Measurements from ENCODE around the gene TSPO.

Gene TSPO

GRCh38 chr22:43179911-43180195, 28.5 kb downstream of the TSPO start:
- no peak for DNase-seq

DNA sequence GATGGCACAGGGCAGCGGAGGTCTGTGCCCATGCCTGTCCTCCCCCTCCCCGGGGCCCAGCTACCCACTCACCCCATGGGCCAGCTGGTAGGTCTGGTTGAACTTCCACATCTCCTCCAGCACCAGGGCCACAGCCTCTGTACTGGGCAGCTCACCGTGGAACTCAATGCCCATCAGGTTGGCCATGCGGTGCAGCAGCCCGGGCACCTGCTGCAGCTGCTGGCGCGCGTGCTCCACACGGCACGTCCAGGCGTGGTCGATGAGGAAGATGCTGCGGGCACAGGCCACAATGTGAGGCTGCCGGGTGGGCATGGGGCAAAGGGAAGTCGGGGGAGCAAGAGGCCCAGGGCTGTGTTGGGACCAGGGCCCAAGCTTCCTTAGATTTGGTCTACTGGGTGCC, 29.3 kb downstream of the TSPO start:
- DNase-seq = no peak

GRCh38 chr22:43181321-43182076, 30.1 kb downstream of the TSPO start:
- no peak for DNase-seq

DNA sequence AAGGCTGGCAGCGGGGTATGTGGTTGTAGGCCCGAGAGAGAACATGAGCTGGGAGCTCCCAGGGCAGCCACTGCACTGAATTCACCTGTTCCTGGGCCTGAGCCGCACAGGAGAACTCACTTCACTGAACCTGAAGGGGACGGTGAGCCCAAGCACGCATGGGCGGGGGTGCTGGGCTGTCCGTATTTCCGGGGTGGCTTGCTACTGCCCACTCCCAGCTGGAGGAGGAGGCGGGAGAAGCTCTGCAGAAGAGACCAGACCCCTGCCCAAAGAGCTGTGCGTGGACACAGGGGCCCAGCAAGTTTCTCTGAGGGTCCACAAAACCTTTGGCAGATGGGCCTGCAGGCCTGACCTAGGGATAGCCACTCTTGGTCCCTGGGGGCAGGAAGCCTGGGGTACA, 30.8 kb downstream of the TSPO start:
- no peak for DNase-seq

DNA sequence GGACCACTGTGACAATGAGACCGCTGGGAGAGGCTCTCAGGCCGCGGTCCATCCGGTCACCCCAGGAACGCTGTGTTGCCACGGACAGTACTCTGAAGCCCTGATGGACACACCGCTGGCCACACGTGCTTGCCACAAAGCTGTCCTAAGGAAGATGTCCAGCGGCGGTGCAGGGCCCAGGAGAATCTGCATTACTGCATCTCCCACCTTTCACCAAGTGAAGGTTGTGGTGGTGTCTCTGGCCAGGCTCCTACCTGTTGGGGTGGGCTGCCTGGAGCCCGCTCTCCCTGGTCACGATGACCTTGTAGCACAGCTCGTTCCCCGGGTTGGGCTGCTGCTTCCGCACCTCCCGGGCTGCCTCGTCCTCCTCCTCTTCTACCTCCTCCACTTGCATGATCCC, 31.4 kb downstream of the TSPO start:
- no peak for DNase-seq

DNA sequence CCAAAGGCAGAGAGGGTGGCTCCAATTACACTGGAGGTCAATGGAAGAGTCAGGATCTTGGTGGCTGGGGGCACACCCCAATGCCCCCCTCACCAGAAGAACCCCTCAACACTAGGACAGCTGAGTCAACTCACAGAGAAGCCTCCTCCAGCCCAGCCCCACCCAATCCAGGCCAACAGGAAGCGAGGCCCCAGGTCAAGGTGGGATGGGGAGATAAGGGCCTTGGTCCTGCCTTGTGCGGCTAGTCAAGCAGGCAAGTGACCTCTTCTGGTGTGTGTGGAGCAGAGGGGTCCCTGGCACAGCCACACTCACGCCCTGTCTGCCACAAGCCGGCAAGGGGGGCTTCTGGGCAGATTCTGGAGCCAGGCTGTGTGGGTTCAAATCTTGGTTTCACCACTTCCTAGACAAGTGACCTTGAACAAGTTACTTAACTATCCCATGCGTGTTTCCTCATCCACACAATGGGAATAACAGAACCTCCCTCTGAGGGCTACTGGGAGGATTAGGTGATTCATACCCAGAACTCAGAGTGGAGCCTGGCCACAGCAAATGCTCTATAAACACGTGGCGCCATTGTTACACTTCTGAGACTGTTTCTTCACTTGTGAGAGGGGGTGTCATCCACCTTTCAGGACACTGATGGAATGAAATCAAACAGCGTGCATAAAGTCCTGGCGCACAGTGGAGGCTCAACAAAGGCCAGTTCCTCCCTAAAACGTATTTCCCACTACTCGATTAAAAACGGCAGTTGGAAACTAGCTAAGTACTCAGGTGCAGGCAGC, 32.3 kb downstream of the TSPO start:
- DNase-seq = no peak

DNA sequence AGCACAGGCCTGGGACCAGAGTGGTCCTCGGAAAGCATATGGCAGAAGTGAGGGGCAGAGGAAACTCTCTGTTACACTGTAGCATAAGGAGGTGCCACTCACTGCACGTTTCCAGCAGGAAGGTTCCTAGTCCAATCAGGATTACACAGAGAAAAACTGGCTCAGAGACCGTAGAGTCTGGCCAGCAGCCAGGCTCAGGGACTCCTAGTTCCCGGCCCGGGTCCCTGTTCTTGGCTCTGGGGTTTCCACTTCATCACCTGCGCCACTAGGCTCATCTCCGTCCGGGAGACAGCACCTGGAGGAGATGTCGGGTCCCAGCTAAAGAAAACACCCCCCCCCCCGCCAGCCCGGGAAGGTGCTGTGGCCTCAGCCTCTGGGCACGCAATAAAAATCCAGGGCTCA, 34.5 kb downstream of the TSPO start:
- no peak for DNase-seq

DNA sequence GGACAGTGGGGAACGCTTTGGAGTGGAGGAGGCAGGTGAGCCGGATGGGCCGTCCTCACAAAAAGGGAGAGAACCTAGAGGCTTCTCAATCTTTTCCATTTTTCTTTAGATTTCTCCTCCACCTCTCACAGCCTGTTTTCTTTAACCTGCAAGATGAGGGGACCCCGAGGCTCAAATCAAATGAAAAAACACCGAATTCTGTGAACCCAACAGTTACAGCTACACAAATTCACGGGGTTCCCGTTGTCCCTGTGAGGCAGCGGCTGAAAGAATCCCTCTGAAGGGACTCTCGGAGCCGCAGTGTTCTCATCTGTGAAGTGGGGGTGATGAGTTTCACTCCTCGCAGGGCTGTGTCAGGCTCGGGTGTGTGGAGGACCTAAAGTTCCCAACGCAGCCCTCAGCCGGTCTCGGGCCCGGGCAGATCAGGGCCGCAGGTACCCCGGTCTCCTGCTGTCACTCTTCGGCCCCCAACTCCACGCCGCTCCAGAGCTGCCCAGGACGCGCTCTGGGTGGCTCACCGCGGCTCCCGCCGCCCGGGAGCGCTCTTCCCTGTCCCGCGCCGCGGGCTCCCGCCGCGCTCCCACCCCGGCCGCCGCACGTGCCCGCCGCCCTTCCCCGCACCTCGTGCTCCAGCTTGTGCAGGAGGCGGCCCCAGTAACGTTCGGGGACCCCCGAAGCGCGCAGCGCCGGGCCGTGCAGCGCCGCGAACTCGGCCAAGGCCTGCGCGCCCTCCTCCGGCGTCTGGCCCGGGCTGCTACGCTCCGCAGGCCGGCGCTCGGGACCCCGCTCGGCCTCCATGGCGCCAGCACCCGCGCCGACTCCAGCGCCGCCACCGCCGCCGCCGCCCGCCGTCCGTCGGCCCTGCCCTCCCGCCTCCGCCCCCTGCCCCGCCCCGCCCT, 35.2 kb downstream of the TSPO start, which contains the start of gene TTLL12:
Gene TTLL12, minus strand, starts transcription at position 863 of the 899 bp plus-strand sequence. Its CDS starts 65 bp downstream, at position 798.
- peak; percentile 62 for DNase-seq

DNA sequence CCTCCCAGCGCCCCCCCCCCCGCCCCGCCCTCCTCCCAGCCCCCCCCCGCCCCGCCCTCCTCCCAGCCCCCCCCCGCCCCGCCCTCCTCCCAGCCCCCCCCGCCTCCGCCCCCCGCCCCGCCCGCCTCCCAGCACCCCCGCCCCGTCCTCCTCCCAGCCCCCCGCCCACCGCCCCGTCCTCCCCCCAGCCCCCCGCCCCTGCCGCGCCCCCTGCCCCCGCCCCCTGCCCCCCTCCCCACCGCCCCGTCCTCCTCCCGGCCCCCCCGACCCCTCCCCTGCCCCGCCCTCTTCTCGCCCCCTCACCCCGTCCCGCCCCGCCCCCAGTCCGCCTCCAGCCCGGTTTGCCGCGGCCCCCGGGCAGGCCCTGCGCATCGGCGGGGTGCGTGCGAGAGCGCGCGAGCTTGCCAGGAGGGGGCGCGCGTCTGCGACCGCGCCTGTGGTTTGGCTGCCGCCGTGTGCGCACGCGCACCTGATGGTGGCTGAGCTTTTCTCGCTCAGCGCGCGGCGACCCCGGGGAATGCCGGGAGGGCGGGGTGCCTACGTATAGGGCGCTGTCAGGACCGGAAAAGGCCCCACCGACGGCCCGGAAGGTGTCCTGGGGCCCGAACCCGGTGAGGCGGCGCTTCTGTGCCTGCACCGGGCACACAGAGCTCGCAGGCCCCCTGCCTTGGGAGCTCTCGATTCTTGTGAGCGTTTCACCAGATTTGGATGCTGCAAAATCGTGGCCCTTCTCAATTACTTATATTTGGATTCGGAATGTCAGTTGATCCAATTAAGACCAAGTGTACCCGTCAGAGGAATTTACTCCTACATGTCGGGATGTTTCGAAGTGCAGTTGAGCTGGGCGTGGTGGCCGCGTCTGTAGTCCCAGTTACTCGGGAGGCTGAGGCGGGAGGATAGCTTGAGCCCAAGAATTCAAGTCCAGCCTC, 36.1 kb downstream of the TSPO start:
- DNase-seq = peak; percentile 97

GRCh38 chr22:43188829-43189545, 37.6 kb downstream of the TSPO start:
- no peak for DNase-seq

GRCh38 chr22:43191831-43192230, 40.5 kb downstream of the TSPO start:
- no peak for DNase-seq

GRCh38 chr22:43197271-43197941, 46.0 kb downstream of the TSPO start:
- no peak for DNase-seq

- no peak for DNase-seq
Measured at GRCh38 chr22:43198126-43198525, 46.8 kb downstream of the TSPO start.

GRCh38 chr22:43198936-43199335, 47.6 kb downstream of the TSPO start:
- DNase-seq = no peak

DNA sequence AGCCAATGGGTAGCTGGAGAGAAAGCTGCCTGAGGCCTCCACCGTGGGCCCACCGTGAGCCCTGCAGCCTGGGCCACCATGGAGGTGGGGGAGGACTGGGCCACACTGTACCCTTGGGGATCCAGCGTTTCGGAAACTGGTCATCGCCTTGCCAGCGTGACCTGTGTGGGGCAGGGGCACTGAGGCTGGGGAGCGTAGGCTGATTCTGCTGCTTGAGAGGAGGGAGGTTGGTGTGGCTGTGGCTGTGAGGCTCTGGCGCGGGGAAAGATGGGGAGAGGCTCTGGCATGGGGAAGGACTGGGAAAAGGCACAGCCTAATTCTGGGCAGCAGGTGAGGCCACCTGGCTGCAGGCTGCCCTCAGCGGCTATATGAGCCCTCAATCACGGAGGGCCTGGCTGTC, 48.2 kb downstream of the TSPO start:
- no peak for DNase-seq

- DNase-seq = no peak
Measured at GRCh38 chr22:43200031-43200430, 48.7 kb downstream of the TSPO start.

GRCh38 chr22:43200555-43200954, 49.2 kb downstream of the TSPO start:
- DNase-seq = no peak

GRCh38 chr22:43201486-43202219, 50.3 kb downstream of the TSPO start:
- no peak for DNase-seq

DNA sequence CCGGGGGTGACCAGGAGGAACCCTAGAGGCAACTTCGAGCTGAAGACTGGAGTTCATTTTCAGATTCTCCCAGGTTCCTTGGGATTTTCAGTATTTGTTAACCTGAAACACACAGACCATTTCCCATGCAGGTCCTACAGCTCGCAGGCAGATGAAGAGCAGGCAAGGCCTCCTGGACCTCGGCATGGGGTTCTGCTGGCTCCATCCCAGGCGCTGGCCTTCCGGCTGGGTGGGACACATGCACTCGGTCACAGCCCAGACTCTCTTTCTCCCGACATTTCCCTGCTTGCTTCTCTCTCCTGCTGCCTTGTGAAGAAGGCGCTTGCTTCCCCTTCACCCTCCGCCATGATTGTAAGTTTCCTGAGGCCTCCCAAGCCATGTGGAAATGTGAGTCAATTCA, 51.0 kb downstream of the TSPO start:
- DNase-seq = no peak

DNA sequence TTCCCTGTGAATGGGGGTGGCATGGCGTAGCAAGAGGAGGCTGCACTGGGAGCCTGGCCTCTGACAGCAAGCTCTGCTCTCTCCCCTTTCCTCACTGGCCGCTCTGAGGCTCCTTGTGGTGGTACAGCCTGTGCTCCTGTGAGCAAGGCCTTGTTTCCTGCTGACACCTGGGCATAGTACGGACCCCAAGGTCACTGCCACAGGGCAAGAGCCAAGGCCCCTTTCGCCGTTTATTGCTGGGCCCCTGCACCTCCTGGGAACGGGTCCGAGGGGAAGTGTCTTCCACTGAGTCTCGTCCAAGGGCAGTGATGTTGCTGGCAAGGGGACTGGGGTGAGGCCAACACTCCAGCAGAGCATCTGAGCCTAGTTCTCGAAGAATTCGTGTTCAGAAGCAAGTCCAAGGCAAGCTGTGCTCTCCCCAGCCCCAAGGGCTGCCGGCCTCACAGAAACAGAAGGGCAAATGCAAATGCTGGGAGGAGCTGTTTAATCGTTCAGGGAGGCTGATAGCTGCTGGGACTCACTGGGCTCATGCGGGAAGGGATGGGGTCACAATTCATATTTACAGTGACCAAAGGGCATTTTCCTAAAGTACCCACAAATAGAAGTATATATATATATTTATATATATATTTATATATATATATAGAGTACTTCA, 51.5 kb downstream of the TSPO start:
- DNase-seq = no peak

Measured in stimulated activated CD4-positive, alpha-beta T cell treated with anti-CD3 and anti-CD28 coated beads, Interleukin-1b, Interleukin-23, amount 100 ng/mL, for 48 hours (primary cell).